IMR-90 (cell line): ENCODE measurements around the gene LELP1. TPM values are rescaled to one million over a fixed set of nuclear protein-coding genes. Genes with fewer than 3 reads are reported as not detected.

Experiments
- ATAC-seq: fragments of 200-7000 bp; cut with Tn5 transposase; 2 replicates; pipeline ENCODE4 v1.9.1; 2020; ENCODE audit warnings: low read depth, mild to moderate bottlenecking, moderate library complexity
- BruUV-seq: library from RNA; stranded (reverse); fragments of 400-500 nt; replicated peaks from 2 replicates; lab custom pipeline; 2021; lab: Mats Ljungman, UMichigan
- CTCF ChIA-PET: fragments of 300-600 bp; formaldehyde crosslinking; extraction: SDS; loops from one replicate; lab custom pipeline; 2021; ENCODE audit warnings: antibody characterized with exemption; lab: Yijun Ruan, JAX
- POLR2A ChIA-PET: fragments of 300-600 bp; sonication (Branson Sonifier 250); formaldehyde crosslinking; loops from one replicate; lab custom pipeline; 2022; ENCODE audit warnings: antibody characterized with exemption; ENCODE audit not compliant: unreplicated experiment; lab: Charles Lee
- DNase-seq: peaks from one replicate; pipeline ENCODE4 v3.0.0; 2013
- H2AFZ ChIP-seq: replicated peaks from 2 replicates; pipeline ENCODE3; 2013; ENCODE audit warnings: low read length, mild to moderate bottlenecking; ENCODE audit not compliant: poor library complexity
- H2AK5ac ChIP-seq: 2 replicates; pipeline ENCODE4 v1.6.1; 2013; ENCODE audit warnings: low read depth, low read length, inconsistent platforms
- H2AK9ac ChIP-seq: replicated peaks from 2 replicates; pipeline ENCODE3; 2013; ENCODE audit warnings: mild to moderate bottlenecking, low read depth, low read length, moderate library complexity; ENCODE audit not compliant: poor library complexity
- H2BK120ac ChIP-seq: 2 replicates; pipeline ENCODE4 v1.6.1; 2013; ENCODE audit warnings: low read depth, low read length, inconsistent platforms
- H2BK15ac ChIP-seq: 3 replicates; pipeline ENCODE4 v1.6.1; 2013; ENCODE audit warnings: low read depth, low read length, inconsistent platforms
- H2BK20ac ChIP-seq: 2 replicates; pipeline ENCODE4 v1.6.1; 2013; ENCODE audit warnings: low read depth, mild to moderate bottlenecking, inconsistent platforms, low read length, moderate library complexity
- H2BK5ac ChIP-seq: 2 replicates; pipeline ENCODE4 v1.6.1; 2013; ENCODE audit warnings: mild to moderate bottlenecking, low read depth, low read length, inconsistent platforms; ENCODE audit not compliant: poor library complexity, severe bottlenecking
- H3K14ac ChIP-seq: replicated peaks from 2 replicates; pipeline ENCODE4 v1.6.1; 2013; ENCODE audit warnings: low read depth, low read length, inconsistent platforms
- H3K18ac ChIP-seq: 2 replicates; pipeline ENCODE4 v1.6.1; 2013; ENCODE audit warnings: low read depth, low read length, control low read depth
- H3K23ac ChIP-seq: 2 replicates; pipeline ENCODE4 v1.6.1; 2013; ENCODE audit warnings: low read depth, low read length, inconsistent platforms
- H3K27ac ChIP-seq: 2 replicates; pipeline ENCODE4 v1.5.1; 2013; ENCODE audit warnings: mild to moderate bottlenecking, control low read depth, low read length; ENCODE audit not compliant: insufficient read depth
- H3K27me3 ChIP-seq: 2 replicates; pipeline ENCODE4 v1.6.1; 2013; ENCODE audit warnings: low read length; ENCODE audit not compliant: control insufficient read depth, insufficient read depth
- H3K36me3 ChIP-seq: 2 replicates; pipeline ENCODE4 v1.6.1; 2013; ENCODE audit warnings: low read length, mixed read lengths; ENCODE audit not compliant: control insufficient read depth, insufficient read depth
- H3K4ac ChIP-seq: 2 replicates; pipeline ENCODE4 v1.6.1; 2013; ENCODE audit warnings: low read depth, low read length, inconsistent platforms
- H3K4me1 ChIP-seq: 2 replicates; pipeline ENCODE4 v1.6.1; 2013; ENCODE audit warnings: low read length, mixed read lengths; ENCODE audit not compliant: control insufficient read depth, insufficient read depth
- H3K4me2 ChIP-seq: 2 replicates; pipeline ENCODE4 v1.6.1; 2013; ENCODE audit warnings: low read depth, mild to moderate bottlenecking, control low read depth, low read length, moderate library complexity
- H3K4me3 ChIP-seq: 2 replicates; pipeline ENCODE4 v1.5.1; 2013; ENCODE audit warnings: low read depth, mild to moderate bottlenecking, control low read depth, low read length, moderate library complexity; ENCODE audit not compliant: insufficient read depth
- H3K56ac ChIP-seq: 2 replicates; pipeline ENCODE4 v1.6.1; 2013; ENCODE audit warnings: low read length, inconsistent platforms; ENCODE audit not compliant: insufficient read depth; ENCODE audit errors: extremely low read depth
- H3K79me1 ChIP-seq, 2 experiments: 2 replicates each; pipeline ENCODE4 v1.6.1; 2013; ENCODE audit warnings: low read length in 2 of 2, inconsistent platforms in 1 of 2, low read depth in 1 of 2
- H3K9ac ChIP-seq: 2 replicates; pipeline ENCODE4 v1.6.1; 2013; ENCODE audit warnings: low read depth, low read length, control low read depth
- H3K9me1 ChIP-seq: 2 replicates; pipeline ENCODE4 v1.6.1; 2013; ENCODE audit warnings: low read length, inconsistent platforms; ENCODE audit not compliant: insufficient read depth
- H3K9me3 ChIP-seq: 2 replicates; pipeline ENCODE4 v1.6.1; 2013; ENCODE audit warnings: low read length; ENCODE audit not compliant: control insufficient read depth, insufficient read depth
- H4K20me1 ChIP-seq: 2 replicates; pipeline ENCODE4 v1.6.1; 2013; ENCODE audit warnings: low read length, inconsistent platforms; ENCODE audit not compliant: insufficient read depth
- H4K5ac ChIP-seq: 2 replicates; pipeline ENCODE4 v1.6.1; 2013; ENCODE audit warnings: mild to moderate bottlenecking, low read depth, low read length, control low read depth
- H4K8ac ChIP-seq, 2 experiments: 2 replicates each; pipeline ENCODE4 v1.6.1; 2013; ENCODE audit warnings: low read depth in 2 of 2, low read length in 2 of 2, control low read depth in 1 of 2, inconsistent platforms in 1 of 2
- H4K91ac ChIP-seq: 2 replicates; pipeline ENCODE4 v1.6.1; 2013; ENCODE audit warnings: low read depth, low read length, inconsistent platforms; ENCODE audit not compliant: insufficient read depth
- BHLHE40 ChIP-seq: fragments of 150-350 bp; IDR thresholded peaks from 2 replicates; pipeline ENCODE4 v1.6.1; 2016; ENCODE audit warnings: mild to moderate bottlenecking, low read depth, low read length
- CEBPB ChIP-seq: IDR thresholded peaks from 2 replicates; pipeline ENCODE4 v1.6.1; 2012; ENCODE audit warnings: low read depth, low read length, improper control_type of control experiment
- CHD1 ChIP-seq: IDR thresholded peaks from 2 replicates; pipeline ENCODE4 v1.6.1; 2012; ENCODE audit warnings: low read depth, low read length, improper control_type of control experiment
- FOS ChIP-seq: fragments of 150-350 bp; IDR thresholded peaks from 2 replicates; pipeline ENCODE4 v1.6.1; 2016; ENCODE audit warnings: low read depth, low read length
- MAFK ChIP-seq: IDR thresholded peaks from 2 replicates; pipeline ENCODE4 v1.6.1; 2012; ENCODE audit warnings: low read depth, low read length, improper control_type of control experiment
- POLR2A ChIP-seq: IDR thresholded peaks from 2 replicates; pipeline ENCODE4 v1.6.1; 2012; ENCODE audit warnings: mild to moderate bottlenecking, low read depth, low read length
- RAD21 ChIP-seq: IDR thresholded peaks from 2 replicates; pipeline ENCODE4 v1.6.1; 2012; ENCODE audit warnings: low read length, improper control_type of control experiment
- RCOR1 ChIP-seq: IDR thresholded peaks from 2 replicates; pipeline ENCODE4 v1.6.1; 2012; ENCODE audit warnings: mild to moderate bottlenecking, low read length, improper control_type of control experiment; ENCODE audit not compliant: insufficient replicate concordance
- SMC3 ChIP-seq: fragments of 150-350 bp; IDR thresholded peaks from 2 replicates; pipeline ENCODE4 v1.6.1; 2016; ENCODE audit warnings: low read depth, mild to moderate bottlenecking, antibody characterized with exemption, low read length, moderate library complexity
- WGBS, 2 experiments: methylation state at CpG; one replicate each; pipeline versions ENCODE4 v1.1.5 to v1.1.7; 2013; ENCODE audit warnings: missing lambda C conversion rate in 2 of 2; ENCODE audit not compliant: insufficient read length in 1 of 2; ENCODE audit errors: extremely low coverage in 2 of 2; 5-methylcytosine and 5-hydroxymethylcytosine counted together
- dilution Hi-C: fragments of 300-500 bp; cut with HindIII; formaldehyde crosslinking; loops from one replicate; pipeline ENCODE4 v1.14.3; 2018; ENCODE audit warnings: low sequenced_read_pairs; ENCODE audit not compliant: unreplicated experiment
- in situ Hi-C: fragments of 300-500 bp; cut with MboI; formaldehyde crosslinking; loops from 3 replicates; pipeline ENCODE4 v1.14.3; 2019; ENCODE audit warnings: low sequenced_read_pairs, inconsistent platforms, mixed read lengths
- intact Hi-C: fragments of 100-400 bp; cut with micrococcal nuclease; formaldehyde crosslinking; loops from 2 replicates; pipeline ENCODE4 v1.10.0; 2022
- polyA plus RNA-seq, 3 experiments: library from polyadenylated mRNA; depleted of rRNA; stranded (reverse); fragments of >200 nt; gene quantifications; 2 replicates each; pipeline ENCODE4 v1.2.3, GENCODE V29; 2012; ENCODE audit warnings: low replicate concordance in 1 of 3
- total RNA-seq: library from RNA; depleted of rRNA; stranded (reverse); fragments of >200 nt; gene quantifications from 2 replicates; pipeline ENCODE4 v1.2.3, GENCODE V29; 2012
- TF ChIP-seq, protein P1 (sequence below): conservative IDR thresholded peaks from 2 replicates; pipeline ENCODE4 v1.5.1; 2012; ENCODE audit warnings: mild to moderate bottlenecking, low read depth, low read length, improper control_type of control experiment
- TF ChIP-seq, protein P2 (sequence below): fragments of 150-350 bp; IDR thresholded peaks from 2 replicates; pipeline ENCODE4 v1.6.1; 2016; ENCODE audit warnings: low read depth, mild to moderate bottlenecking, low read length, moderate library complexity, borderline replicate concordance

The LELP1 gene
- total and polyA plus RNA-seq, 2 of the 4 experiments (the other 2 are of a cell fraction) = not detected

DNA sequence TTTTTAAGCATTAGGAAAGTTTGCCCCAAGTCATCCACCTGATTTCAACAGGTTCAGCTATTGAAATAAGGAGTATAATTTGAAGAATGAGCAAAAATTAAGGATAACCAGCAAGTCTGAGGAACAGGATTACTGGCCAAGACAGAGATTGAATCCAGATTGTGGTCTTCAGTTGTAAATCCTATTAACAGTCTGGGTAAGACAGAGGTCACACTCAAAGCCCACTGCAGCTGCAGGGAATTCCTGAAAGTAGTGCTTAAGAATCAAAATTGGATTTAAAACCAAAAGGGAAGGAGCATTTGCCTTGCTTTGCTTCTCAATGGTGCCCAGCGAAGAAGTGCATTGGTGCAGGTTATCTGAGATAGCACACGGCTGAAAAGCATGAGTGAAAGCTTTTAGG lies 49.8 kb downstream of the LELP1 start:
- dilution Hi-C loops = no loop called here
- H3K4me3 ChIP-seq = no peak overlapping the region
- H4K5ac ChIP-seq = no peak overlapping the region
- no peaks in the 10 kb centered on the region for H3K79me1 ChIP-seq
- H3K4ac ChIP-seq = no peak overlapping the region
- no peaks in the 10 kb centered on the region for H3K4me1 ChIP-seq
- 50% methylated on average over 2 of the region's 2 CpGs; no CpG with 5 or more reads in 1 of the 2 experiments for WGBS, 2 experiments
- no peak overlapping the region for H2BK15ac ChIP-seq
- no peak overlapping the region for H2AK9ac ChIP-seq
- in situ Hi-C loops = no loop called here
- intact Hi-C loops = no loop called here
- no peaks in the 10 kb centered on the region for H3K9me1 ChIP-seq
- no peaks in the 10 kb centered on the region for H3K36me3 ChIP-seq
- H3K56ac ChIP-seq = no peak overlapping the region
- ChIA-PET CTCF (no interaction called here), POLR2A (no interaction called here)
- H4K8ac ChIP-seq = no peak overlapping the region
- no peak overlapping the region for H2AFZ ChIP-seq
- H3K14ac ChIP-seq = no peak overlapping the region
- ATAC-seq (no peak), DNase-seq (no peak)
- no peak overlapping the region for H2BK5ac ChIP-seq
- no peak overlapping the region for H3K27ac ChIP-seq
- no peak overlapping the region for H2BK120ac ChIP-seq
- BruUV-seq = no TSS peak
- H3K18ac ChIP-seq = no peak overlapping the region
- no peak overlapping the region for H4K91ac ChIP-seq
- H3K4me2 ChIP-seq = no peak overlapping the region
- TF ChIP-seq SMC3 = no peak
- no peak for TF ChIP-seq RCOR1
- TF ChIP-seq MAFK = no peak
- TF ChIP-seq CEBPB = no peak
- TF ChIP-seq RAD21 = no peak
- TF ChIP-seq POLR2A = no peak
- TF ChIP-seq, protein P1, sequence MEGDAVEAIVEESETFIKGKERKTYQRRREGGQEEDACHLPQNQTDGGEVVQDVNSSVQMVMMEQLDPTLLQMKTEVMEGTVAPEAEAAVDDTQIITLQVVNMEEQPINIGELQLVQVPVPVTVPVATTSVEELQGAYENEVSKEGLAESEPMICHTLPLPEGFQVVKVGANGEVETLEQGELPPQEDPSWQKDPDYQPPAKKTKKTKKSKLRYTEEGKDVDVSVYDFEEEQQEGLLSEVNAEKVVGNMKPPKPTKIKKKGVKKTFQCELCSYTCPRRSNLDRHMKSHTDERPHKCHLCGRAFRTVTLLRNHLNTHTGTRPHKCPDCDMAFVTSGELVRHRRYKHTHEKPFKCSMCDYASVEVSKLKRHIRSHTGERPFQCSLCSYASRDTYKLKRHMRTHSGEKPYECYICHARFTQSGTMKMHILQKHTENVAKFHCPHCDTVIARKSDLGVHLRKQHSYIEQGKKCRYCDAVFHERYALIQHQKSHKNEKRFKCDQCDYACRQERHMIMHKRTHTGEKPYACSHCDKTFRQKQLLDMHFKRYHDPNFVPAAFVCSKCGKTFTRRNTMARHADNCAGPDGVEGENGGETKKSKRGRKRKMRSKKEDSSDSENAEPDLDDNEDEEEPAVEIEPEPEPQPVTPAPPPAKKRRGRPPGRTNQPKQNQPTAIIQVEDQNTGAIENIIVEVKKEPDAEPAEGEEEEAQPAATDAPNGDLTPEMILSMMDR = no peak
- TF ChIP-seq BHLHE40 = no peak
- no peak for TF ChIP-seq CHD1
- TF ChIP-seq FOS = no peak
- TF ChIP-seq, protein P2, sequence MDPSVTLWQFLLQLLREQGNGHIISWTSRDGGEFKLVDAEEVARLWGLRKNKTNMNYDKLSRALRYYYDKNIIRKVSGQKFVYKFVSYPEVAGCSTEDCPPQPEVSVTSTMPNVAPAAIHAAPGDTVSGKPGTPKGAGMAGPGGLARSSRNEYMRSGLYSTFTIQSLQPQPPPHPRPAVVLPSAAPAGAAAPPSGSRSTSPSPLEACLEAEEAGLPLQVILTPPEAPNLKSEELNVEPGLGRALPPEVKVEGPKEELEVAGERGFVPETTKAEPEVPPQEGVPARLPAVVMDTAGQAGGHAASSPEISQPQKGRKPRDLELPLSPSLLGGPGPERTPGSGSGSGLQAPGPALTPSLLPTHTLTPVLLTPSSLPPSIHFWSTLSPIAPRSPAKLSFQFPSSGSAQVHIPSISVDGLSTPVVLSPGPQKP = no peak
- H2BK20ac ChIP-seq = no peak overlapping the region
- H3K9me3 ChIP-seq = no peaks in the 10 kb centered on the region
- no peak overlapping the region for H3K9ac ChIP-seq
- no peak overlapping the region for H2AK5ac ChIP-seq
- H4K20me1 ChIP-seq = no peaks in the 10 kb centered on the region
- no peaks in the 10 kb centered on the region for H3K27me3 ChIP-seq
- H3K23ac ChIP-seq = no peak overlapping the region
